HFF-Myc (cell line): ENCODE measurements around the gene GREB1L.
"Not testable (repeated sequence)": the region's sequence is repeated elsewhere in the genome, so short reads cannot be mapped to it uniquely, and the experiment has no call there.

Source experiments
- DNase-seq: peaks from one replicate; pipeline ENCODE4 v3.0.0-alpha.2; 2011; ENCODE audit warnings: low read depth; ENCODE audit errors: extremely low read depth
- H3K4me3 ChIP-seq: replicated peaks from 2 replicates; pipeline ENCODE4 v1.5.1; 2011; ENCODE audit warnings: low read depth, mild to moderate bottlenecking, control low read depth, low read length
- CTCF ChIP-seq: IDR thresholded peaks from 2 replicates; pipeline ENCODE4 v1.5.1; 2012; ENCODE audit warnings: mild to moderate bottlenecking, low read depth, low read length, control low read depth; ENCODE audit errors: missing control alignments

Gene GREB1L

GRCh38 chr18:21270453-21270852 is 28.4 kb downstream of the GREB1L start:
- H3K4me3 ChIP-seq: no peak overlapping the region
- no peak for DNase-seq

GRCh38 chr18:21272016-21272579 is 30.1 kb downstream of the GREB1L start:
- TF ChIP-seq CTCF: no peak
- no peak for DNase-seq
- H3K4me3 ChIP-seq: no peak overlapping the region

More at GRCh38 chr18:21270453-21270852, 28.4 kb downstream of the GREB1L start:
- no peak for TF ChIP-seq CTCF

GRCh38 chr18:21273568-21273967 is 31.5 kb downstream of the GREB1L start:
- no peak overlapping the region for H3K4me3 ChIP-seq
- no peak for DNase-seq
- no peak for TF ChIP-seq CTCF

GRCh38 chr18:21275645-21276044 is 33.6 kb downstream of the GREB1L start:
- no peak overlapping the region for H3K4me3 ChIP-seq
- DNase-seq: no peak
- no peak for TF ChIP-seq CTCF

- no peak overlapping the region for H3K4me3 ChIP-seq
- no peak for TF ChIP-seq CTCF
- DNase-seq: no peak
Observed at GRCh38 chr18:21277578-21277977, 35.5 kb downstream of the GREB1L start.

- not testable (repeated sequence) for H3K4me3 ChIP-seq, DNase-seq
Observed at GRCh38 chr18:21278218-21278617, 36.2 kb downstream of the GREB1L start.

- no peak overlapping the region for H3K4me3 ChIP-seq
- no peak for TF ChIP-seq CTCF
- DNase-seq: no peak
Observed at GRCh38 chr18:21281603-21282002, 39.6 kb downstream of the GREB1L start.
